HFFc6 (cell line): ENCODE results near the gene MOV10L1. TPM values are rescaled to one million over a fixed set of nuclear protein-coding genes. Genes with fewer than 3 reads are reported as not detected.

ENCODE experiments used
- DNase-seq: peaks from one replicate; pipeline ENCODE4 v3.0.0-alpha.2; 2018
- H3K27ac Mint-ChIP-seq: 2 replicates; pipeline ENCODE4 v1.8.0; 2020; ENCODE audit warnings: mild to moderate bottlenecking, mixed read lengths
- H3K27me3 Mint-ChIP-seq: 2 replicates; pipeline ENCODE4 v1.8.0; 2021; ENCODE audit warnings: mild to moderate bottlenecking, moderate library complexity, mixed read lengths; ENCODE audit not compliant: insufficient read depth
- H3K36me3 Mint-ChIP-seq: 2 replicates; pipeline ENCODE4 v1.8.0; 2021; ENCODE audit warnings: low read depth, mixed read lengths
- H3K4me1 Mint-ChIP-seq: 2 replicates; pipeline ENCODE4 v1.8.0; 2020; ENCODE audit warnings: low read depth, mixed read lengths
- H3K4me3 Mint-ChIP-seq: 2 replicates; pipeline ENCODE4 v1.8.0; 2020; ENCODE audit warnings: mild to moderate bottlenecking, moderate library complexity, mixed read lengths
- H3K9me3 Mint-ChIP-seq: 2 replicates; pipeline ENCODE4 v1.8.0; 2020; ENCODE audit warnings: mild to moderate bottlenecking, mixed read lengths
- total RNA-seq, 6 experiments: library from RNA; stranded (reverse); fragmentation: NEBNext Ultra II Directional; extraction: Animal tissue kit (Norgen Biotek cat#: 25700); gene quantifications; 2 replicates in 1 of 6; 3 replicates in 5 of 6; pipeline ENCODE4 v1.2.3, GENCODE V29; 2021
- TF ChIP-seq, protein P1 (sequence below): fragments of 200-600 bp; sonication (generic); IDR thresholded peaks from 2 replicates; pipeline ENCODE4 v1.5.0; 2021; ENCODE audit warnings: antibody characterized with exemption, mild to moderate bottlenecking

MOV10L1 gene
- total RNA-seq, 6 experiments from 2014 or later: 0.09 to 1.3 (median 0.26) TPM

DNA sequence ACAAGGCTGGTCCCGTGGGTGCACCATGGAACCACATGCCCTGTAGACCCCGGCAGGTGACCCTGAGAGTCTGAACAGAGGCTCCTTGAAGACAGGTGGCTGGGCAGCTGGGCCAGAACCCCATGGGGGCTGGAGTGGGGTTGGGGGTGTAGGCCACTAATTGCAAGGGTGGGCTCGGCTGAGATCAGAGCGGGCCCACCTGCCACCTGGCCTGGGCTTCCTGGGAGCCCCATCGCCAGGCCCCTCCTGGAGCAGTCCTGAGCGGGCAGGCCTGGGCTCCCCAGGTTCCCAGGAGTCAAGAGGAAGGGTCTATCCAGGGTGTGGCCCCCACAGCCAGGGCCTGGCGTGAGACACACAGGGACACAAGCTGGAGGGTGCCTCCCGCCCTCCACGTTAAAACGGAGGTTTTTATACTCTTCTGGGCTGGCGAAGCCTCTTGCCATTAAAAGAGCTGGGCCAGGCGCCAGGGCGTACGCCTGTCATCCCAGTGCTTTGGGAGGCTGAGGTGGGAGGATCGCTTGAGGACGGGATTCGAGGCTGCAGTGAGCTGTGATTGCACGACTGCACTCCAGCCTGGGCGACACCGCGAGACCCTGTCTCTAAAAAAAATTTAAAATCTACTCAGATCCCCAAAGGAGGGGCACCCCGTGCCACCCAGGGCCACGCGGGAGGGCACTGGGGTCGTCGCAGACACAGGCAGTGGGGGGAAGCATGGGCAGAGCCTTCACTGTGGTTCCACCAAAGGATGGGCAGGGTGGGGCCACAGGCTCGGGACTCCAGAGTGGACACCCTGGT is 91.1 kb downstream of the MOV10L1 start:
- no peak for DNase-seq
- H3K36me3 Mint-ChIP-seq: no peaks in the 10 kb centered on the region
- no peak overlapping the region for H3K4me3 Mint-ChIP-seq
- H3K27ac Mint-ChIP-seq: no peak overlapping the region
- H3K4me1 Mint-ChIP-seq: no peaks in the 10 kb centered on the region; the same call in 1 of the 2 replicates
- TF ChIP-seq, protein P1, sequence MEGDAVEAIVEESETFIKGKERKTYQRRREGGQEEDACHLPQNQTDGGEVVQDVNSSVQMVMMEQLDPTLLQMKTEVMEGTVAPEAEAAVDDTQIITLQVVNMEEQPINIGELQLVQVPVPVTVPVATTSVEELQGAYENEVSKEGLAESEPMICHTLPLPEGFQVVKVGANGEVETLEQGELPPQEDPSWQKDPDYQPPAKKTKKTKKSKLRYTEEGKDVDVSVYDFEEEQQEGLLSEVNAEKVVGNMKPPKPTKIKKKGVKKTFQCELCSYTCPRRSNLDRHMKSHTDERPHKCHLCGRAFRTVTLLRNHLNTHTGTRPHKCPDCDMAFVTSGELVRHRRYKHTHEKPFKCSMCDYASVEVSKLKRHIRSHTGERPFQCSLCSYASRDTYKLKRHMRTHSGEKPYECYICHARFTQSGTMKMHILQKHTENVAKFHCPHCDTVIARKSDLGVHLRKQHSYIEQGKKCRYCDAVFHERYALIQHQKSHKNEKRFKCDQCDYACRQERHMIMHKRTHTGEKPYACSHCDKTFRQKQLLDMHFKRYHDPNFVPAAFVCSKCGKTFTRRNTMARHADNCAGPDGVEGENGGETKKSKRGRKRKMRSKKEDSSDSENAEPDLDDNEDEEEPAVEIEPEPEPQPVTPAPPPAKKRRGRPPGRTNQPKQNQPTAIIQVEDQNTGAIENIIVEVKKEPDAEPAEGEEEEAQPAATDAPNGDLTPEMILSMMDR: no peak
- no peaks in the 10 kb centered on the region for H3K9me3 Mint-ChIP-seq
- peaks cover 3% of the 10 kb centered on the region for H3K27me3 Mint-ChIP-seq

DNA sequence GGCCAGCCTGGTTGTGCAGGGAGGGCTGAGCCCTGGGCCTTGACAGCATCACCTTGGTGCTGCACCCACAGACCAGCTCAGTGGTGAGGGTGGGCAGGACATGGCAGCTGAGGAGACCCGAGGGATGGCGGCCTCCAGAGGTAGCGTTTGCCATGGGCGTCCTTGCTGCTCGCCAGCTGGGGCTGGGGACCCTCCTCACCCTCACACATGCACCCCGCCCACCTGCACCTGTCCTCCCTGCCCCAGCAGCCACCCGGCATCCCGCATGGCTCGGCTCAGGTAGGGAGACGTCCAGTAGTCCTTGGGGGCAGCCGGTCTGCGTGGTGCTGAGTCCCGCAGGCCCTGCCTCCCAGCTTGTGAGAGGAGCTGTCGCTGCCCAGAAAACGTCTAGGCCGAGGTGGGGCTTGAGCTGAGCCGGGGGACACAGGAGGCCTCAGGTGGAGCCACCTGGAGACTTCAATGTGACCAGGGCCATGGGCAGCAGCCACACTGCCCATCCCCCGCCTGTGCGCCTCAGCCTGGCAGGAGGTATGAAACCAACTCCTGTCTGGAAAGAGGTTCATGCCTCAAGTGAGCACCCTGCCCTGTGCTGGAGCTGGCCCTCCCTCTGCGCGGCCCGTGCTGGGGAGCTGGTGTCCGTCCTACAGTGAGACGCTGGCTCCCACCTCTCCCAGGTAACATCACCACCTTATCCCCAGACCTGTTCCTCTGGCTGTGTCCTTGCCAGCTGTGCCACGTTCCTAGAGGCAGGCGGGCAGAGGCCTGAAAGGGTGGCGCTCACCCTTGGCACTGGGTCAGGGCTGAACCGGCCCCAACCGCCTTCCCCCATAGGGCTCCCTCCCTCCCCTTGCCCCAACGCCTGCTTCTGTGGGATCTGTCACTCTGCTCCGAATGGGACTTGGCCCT is 92.6 kb downstream of the MOV10L1 start:
- TF ChIP-seq, protein P1: no peak
- Mint-ChIP-seq H3K4me1 (peaks cover 5% of the 10 kb centered on the region; the same call in 1 of the 2 replicates), H3K4me3 (no peak overlapping the region), H3K9me3 (no peaks in the 10 kb centered on the region), H3K36me3 (peaks cover 5% of the 10 kb centered on the region; the same call in 1 of the 2 replicates), H3K27me3 (peaks cover 6% of the 10 kb centered on the region), H3K27ac (no peak overlapping the region)
- no peak for DNase-seq

DNA sequence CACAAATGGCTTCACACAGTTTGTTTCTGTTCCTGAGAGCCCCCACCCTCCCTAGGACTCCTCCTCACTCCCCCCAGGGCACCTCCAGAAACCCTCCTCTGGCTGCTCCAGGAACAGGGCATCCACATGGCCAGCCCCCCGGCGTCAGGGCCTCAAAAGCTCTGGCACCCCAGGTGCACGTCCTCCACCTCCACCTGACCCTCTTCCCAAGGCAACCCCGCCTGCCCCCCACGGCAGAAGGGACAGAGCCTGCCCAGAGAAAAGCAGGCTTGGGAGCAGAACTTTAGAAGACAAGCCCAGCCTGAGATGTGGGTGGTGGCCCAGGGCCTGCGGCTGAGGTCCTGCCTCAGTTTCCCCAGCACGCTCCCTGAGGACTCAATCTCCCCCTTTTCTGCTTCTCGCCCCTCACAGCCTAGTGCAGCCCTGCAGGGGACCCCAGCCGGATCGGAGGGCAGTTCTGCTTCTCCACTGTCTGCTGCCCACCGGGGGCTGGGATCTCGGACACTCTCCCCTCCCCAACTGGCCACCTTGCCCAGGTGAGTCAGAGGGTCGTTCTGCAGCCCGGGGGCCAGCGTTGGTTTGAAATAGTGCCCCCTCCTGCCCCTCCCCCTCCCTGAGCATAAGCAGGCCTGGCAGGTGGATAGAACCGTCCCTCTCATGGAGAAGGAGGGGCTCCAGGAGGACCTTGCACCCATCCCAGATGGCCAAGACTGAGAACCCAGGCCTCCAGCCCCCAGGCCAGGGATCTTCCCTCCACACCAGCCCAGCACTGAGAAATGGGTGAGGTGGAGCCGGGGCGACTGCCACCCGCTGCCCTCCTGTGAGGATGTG is 93.5 kb downstream of the MOV10L1 start:
- TF ChIP-seq, protein P1: no peak
- peaks cover 5% of the 10 kb centered on the region; the same call in 1 of the 2 replicates for H3K4me1 Mint-ChIP-seq
- peaks cover 6% of the 10 kb centered on the region for H3K27me3 Mint-ChIP-seq
- H3K36me3 Mint-ChIP-seq: peaks cover 5% of the 10 kb centered on the region; the same call in 1 of the 2 replicates
- H3K9me3 Mint-ChIP-seq: no peaks in the 10 kb centered on the region
- no peak overlapping the region for H3K27ac Mint-ChIP-seq
- no peak overlapping the region for H3K4me3 Mint-ChIP-seq
- DNase-seq: no peak

DNA sequence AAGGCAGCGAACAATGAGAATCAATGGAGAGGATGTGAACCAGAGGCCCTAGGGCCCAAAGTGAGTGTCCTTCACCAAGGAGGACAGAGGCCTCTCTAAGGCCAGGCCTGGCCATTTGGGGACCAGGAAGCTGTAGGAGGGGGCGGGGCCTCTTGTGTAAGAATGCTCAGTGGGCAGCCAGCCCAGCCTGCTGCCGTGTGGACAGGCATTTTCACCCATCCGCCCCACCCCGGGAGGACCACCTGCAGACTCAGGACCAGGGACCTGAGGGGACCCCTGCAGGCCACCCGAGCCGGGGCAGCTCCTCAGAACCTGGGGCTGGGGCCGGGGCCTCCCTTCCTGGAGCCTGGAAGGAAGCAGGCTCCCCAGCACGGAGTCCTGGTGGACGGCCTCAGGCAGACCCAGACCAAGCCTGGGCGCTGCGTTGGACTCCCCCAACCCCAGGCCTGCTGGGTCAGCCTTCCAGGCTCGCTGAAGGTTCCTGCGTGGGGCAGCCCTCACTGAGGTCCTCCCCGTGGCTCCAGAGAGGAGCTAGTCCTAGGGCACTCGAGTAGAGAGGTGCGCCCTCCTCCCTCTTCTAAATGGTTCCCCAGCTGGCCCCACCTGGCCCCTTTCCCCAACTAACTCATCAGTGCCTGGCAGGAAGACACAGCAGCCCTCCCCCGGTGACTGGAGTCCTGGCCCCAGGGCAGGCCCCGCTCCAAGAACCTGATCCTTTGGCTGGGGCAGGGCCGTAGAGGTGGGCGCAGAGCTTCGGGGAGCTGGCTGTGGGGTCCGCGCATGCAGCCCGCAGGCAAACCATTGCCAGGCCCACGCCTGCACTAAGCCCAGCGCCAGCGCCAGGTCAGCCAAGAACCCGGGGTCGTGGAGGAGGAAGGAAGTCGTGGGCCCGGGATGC is 94.4 kb downstream of the MOV10L1 start:
- peaks cover 5% of the 10 kb centered on the region; the same call in 1 of the 2 replicates for H3K36me3 Mint-ChIP-seq
- H3K27ac Mint-ChIP-seq: peak overlapping the region; percentile 26; the same call in 1 of the 2 replicates
- TF ChIP-seq, protein P1: peak; percentile 27; the same call in 1 of the 2 replicates
- peak; percentile 19 for DNase-seq
- H3K4me3 Mint-ChIP-seq: no peak overlapping the region
- no peaks in the 10 kb centered on the region for H3K9me3 Mint-ChIP-seq
- peaks cover 5% of the 10 kb centered on the region for H3K27me3 Mint-ChIP-seq
- H3K4me1 Mint-ChIP-seq: peaks cover 7% of the 10 kb centered on the region; the same call in 1 of the 2 replicates
